ENCODE results near the gene SCG2.

The SCG2 gene

GRCh38 chr2:223582001-223582400 lies 20.2 kb downstream of the SCG2 start:
- DNase-seq (ENCODE audit: low read depth in 2 of 2): no peak

DNA sequence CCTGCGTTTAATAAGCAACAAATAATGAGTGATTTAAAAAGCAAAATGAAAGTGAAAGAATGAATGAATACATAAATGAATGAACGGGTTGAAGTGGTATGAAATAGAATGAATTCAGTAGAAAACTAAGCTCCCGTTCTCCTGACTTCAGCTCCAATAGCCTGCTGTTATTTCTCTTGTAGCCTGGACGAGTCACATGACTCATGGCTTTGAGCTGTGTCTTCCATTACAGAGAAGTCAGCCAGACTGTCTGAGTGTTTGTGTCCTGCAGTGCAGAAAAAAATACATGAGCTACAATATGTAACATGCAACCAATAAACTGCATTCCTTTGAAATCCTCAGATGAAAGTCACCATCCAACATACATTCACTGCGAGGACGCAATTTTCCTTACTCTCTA lies 21.2 kb downstream of the SCG2 start:
- DNase-seq (ENCODE audit: low read depth in 2 of 2): no peak

DNA sequence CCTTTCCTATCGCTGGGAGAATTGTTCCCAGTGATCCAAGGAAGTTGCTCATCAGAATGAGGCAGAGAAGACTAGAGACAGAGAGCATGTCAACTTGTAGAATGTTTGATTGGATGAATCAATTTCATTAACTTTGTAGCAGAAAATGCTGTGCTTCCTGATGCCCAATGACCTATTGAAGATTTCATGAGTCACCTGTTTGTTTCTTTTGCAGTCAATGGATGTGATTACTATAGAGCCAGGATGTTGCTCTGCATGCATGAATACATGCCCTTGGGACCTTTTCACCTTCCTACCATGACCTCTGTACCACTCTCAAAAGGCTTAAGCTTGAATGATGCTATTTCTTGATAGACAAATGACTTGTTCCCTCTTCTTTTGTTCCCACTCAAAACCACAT lies 23.3 kb downstream of the SCG2 start:
- no peak for DNase-seq (ENCODE audit: low read depth in 2 of 2)

GRCh38 chr2:223576873-223577272 lies 25.3 kb downstream of the SCG2 start:
- no peak for DNase-seq (ENCODE audit: low read depth in 2 of 2)

GRCh38 chr2:223570784-223571183 lies 31.4 kb downstream of the SCG2 start:
- DNase-seq (ENCODE audit: low read depth in 2 of 2): no peak

DNA sequence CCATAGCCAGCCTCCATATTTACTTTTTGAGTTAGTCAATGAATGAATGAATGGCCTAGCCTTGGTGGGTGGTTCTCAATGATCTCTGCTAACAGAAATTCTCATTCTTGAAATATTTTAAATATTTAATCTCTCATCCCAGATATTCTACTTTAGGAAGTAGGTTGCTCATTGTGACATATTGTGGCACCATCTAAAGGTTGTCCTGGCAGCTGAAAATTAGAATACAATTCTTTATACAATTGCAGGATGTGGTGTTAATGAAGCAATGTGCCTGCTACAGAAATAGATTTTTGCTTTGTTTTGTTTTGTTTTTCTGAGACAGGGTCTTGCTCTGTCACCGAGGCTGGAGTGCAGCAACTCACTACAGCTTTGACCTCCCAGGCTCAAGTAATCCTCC lies 35.8 kb downstream of the SCG2 start:
- DNase-seq (ENCODE audit: low read depth in 2 of 2): no peak

GRCh38 chr2:223563462-223563861 lies 38.7 kb downstream of the SCG2 start:
- no peak for DNase-seq (ENCODE audit: low read depth in 2 of 2)

DNA sequence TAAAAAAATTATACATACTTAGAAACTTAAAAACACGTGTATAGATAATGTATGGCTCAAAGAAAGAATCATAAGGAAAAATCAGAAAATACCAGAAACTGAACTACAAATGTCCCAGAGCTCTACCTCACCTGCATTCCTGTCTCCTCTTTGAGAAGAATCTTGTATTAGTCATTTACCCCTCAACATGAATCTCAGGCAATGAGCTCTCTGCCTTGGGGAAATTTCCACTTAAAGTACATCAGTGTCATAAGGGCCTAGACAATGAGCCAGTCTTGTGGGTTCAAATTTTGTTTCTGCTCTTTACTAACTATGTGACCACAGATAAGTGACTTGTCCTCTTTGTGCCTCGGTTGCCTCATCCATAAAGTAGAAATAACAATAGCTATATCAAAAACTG lies 40.1 kb downstream of the SCG2 start:
- no peak for DNase-seq (ENCODE audit: low read depth in 2 of 2)

DNA sequence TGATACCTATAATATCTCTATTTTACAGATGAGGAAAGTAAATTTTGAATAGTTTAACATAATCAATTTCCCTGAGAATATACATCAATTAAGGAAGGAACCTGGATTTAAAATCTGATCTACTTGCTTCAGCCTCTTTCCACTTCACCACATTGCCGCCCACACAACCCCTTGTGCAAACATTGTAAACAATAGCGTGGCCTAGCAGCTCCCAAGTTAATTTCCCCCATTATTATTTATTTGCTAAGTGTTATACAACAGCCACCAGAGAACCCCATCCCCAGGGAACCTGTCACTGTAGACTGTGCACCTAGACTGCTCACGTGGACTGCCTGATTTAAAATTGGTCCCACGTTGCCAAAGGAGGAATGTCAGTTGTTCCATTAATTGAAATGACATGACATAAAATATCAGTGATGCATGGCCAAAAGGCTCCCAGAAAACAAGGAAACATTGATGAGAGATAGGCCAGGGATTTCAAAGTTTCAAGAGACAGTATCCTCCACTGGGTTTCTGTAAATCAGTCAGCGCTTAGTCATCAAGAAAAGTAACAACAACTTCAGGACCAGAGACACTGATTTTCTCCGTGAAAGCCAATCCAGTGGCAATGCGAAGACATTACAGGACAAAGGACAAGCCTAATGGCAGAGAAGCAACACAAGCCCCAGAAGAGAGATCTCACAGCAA lies 41.3 kb downstream of the SCG2 start:
- DNase-seq (ENCODE audit: low read depth in 2 of 2): no peak

- DNase-seq (ENCODE audit: low read depth in 2 of 2): no peak
Measured at GRCh38 chr2:223558970-223559369, 43.2 kb downstream of the SCG2 start.

DNA sequence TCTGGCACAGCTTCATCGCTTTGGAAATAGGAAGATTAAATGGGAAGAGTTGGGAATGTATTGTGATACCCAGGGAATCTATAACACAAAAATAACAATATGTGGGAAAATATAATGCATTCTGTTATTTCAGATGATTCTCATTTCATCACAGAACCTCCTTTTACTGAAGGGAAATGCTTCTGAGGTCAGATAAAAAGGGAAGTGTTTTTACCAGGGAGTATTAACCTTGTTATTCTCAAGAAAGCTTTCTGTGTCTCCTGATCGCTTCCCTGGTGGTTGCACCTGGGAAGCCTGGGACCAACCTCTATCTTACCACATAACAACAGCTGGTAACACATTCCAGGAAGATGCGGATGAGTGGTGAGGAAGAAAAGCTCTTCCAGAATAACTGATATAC lies 47.2 kb downstream of the SCG2 start:
- DNase-seq (ENCODE audit: low read depth in 2 of 2): no peak

DNA sequence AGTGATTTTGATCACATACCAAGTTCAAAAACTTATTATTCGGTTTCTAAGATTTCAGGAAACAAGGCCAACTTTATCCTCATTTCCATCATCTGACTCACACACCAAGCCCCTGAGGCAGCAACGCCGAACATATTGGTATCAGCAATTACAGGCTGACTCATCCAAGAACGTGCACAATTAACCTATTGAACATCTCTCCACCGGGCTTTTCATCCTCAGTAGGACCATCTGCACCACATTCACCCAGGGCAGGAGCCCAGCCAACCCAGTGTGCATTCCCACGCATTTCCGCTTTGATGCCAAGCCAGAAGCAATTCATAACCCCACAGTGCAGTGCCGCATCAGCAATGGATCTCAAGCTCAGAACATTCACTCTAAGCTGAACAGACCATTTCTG lies 52.9 kb downstream of the SCG2 start:
- no peak for DNase-seq (ENCODE audit: low read depth in 2 of 2)

GRCh38 chr2:223548194-223548593 lies 54.0 kb downstream of the SCG2 start:
- DNase-seq (ENCODE audit: low read depth in 2 of 2): no peak

All from stimulated activated CD8-positive, alpha-beta memory T cell treated with anti-CD3 and anti-CD28 coated beads, Interleukin-2, amount 100 ng/mL, for 1 hour (primary cell).